ENCODE results near the gene RPL31.

DNA sequence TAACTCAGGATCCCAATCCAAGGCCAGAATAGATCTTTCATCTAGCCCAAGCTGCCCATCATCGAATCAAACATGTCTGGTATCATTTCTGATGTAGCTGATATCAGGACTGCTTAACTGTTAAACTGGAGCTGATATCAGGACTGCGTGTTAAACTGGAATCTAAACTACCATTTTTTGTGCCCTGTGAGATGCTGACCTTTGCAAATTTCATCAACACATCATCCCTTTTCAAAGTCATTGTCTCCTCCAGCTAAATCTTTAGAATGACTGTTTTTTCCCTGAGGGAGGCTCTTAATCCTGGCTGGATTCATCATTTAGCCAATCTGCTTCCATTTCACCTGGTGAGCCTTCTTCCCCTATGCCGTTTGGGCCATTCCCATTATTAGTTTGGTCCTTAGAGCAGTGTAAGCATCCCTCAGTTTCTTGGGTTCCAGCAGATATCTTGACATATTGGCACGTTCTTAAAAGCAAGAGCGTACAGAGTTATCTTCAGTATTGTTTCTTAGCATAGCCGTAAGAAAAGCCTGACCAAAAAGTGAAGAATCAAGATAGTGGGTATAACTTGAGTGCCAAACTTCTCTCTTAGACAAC, 12.3 kb downstream of the RPL31 start:
- TF ChIP-seq, protein P1, sequence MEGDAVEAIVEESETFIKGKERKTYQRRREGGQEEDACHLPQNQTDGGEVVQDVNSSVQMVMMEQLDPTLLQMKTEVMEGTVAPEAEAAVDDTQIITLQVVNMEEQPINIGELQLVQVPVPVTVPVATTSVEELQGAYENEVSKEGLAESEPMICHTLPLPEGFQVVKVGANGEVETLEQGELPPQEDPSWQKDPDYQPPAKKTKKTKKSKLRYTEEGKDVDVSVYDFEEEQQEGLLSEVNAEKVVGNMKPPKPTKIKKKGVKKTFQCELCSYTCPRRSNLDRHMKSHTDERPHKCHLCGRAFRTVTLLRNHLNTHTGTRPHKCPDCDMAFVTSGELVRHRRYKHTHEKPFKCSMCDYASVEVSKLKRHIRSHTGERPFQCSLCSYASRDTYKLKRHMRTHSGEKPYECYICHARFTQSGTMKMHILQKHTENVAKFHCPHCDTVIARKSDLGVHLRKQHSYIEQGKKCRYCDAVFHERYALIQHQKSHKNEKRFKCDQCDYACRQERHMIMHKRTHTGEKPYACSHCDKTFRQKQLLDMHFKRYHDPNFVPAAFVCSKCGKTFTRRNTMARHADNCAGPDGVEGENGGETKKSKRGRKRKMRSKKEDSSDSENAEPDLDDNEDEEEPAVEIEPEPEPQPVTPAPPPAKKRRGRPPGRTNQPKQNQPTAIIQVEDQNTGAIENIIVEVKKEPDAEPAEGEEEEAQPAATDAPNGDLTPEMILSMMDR (IDR thresholded peaks at IDR 0.05; ENCODE audit: insufficient read depth, low read length, poor library complexity, severe bottlenecking) = no peak
- no peak for TF ChIP-seq EZH2phosphoT487 (conservative IDR thresholded peaks at IDR 0.05; ENCODE audit: low read length)

Measured in SU-DHL-6 (cell line).